GM12878 (cell line): ENCODE measurements around the gene PRMT7. TPM values are rescaled to one million over a fixed set of nuclear protein-coding genes. Genes with fewer than 3 reads are reported as not detected.

Source experiments
- ASH2L ChIP-seq: fragments of 300-600, 200-600 bp; sonication (generic); IDR thresholded peaks from 2 replicates; pipeline ENCODE4 v1.6.1; 2017; ENCODE audit warnings: low read depth, mild to moderate bottlenecking, borderline replicate concordance
- CREB1 ChIP-seq: IDR thresholded peaks from 2 replicates; pipeline ENCODE4 v1.6.1; 2012; ENCODE audit warnings: low read depth, mild to moderate bottlenecking, inconsistent platforms
- EP300 ChIP-seq, 2 experiments: fragments of 150-350 bp in 1 of 2; IDR thresholded peaks; 2 replicates each; pipeline ENCODE4 v1.6.1; 2011 to 2012; ENCODE audit warnings: low read depth in 2 of 2, low read length in 2 of 2, borderline replicate concordance in 1 of 2, improper control_type of control experiment in 1 of 2, inconsistent platforms in 1 of 2; ENCODE audit not compliant: control insufficient read depth in 1 of 2
- NFXL1 ChIP-seq: fragments of 450-650 bp; IDR thresholded peaks from 2 replicates; pipeline ENCODE4 v1.6.1; 2017; ENCODE audit warnings: antibody characterized with exemption, mild to moderate bottlenecking, borderline replicate concordance
- NKRF ChIP-seq: fragments of 450-650 bp; conservative IDR thresholded peaks from 2 replicates; pipeline ENCODE4 v1.6.1; 2017; ENCODE audit warnings: mild to moderate bottlenecking, moderate library complexity
- PAX5 ChIP-seq: IDR thresholded peaks from 2 replicates; pipeline ENCODE4 v1.6.1; 2011; ENCODE audit warnings: low read depth, low read length, borderline replicate concordance
- PAX8 ChIP-seq: fragments of 450-650 bp; IDR thresholded peaks from 2 replicates; pipeline ENCODE4 v1.6.1; 2017; ENCODE audit warnings: mild to moderate bottlenecking, moderate library complexity
- RBBP5 ChIP-seq: fragments of 200-600 bp; sonication (generic); conservative IDR thresholded peaks from 2 replicates; pipeline ENCODE4 v1.6.1; 2016
- SIN3A ChIP-seq: IDR thresholded peaks from 2 replicates; pipeline ENCODE4 v1.6.1; 2012; ENCODE audit warnings: low read depth, low read length, improper control_type of control experiment
- SREBF2 ChIP-seq: IDR thresholded peaks from 2 replicates; pipeline ENCODE4 v1.6.1; 2012; ENCODE audit warnings: mild to moderate bottlenecking, low read length
- SUPT20H ChIP-seq: IDR thresholded peaks from 2 replicates; pipeline ENCODE4 v1.6.1; 2011; ENCODE audit warnings: low read depth, mild to moderate bottlenecking, low read length, moderate library complexity, borderline replicate concordance; ENCODE audit not compliant: control insufficient read depth
- TCF3 ChIP-seq: IDR thresholded peaks from 2 replicates; pipeline ENCODE4 v1.6.1; 2012; ENCODE audit warnings: low read depth, mild to moderate bottlenecking, low read length, borderline replicate concordance; ENCODE audit not compliant: insufficient read depth
- YBX1 ChIP-seq: fragments of 450-650 bp; IDR thresholded peaks from 2 replicates; pipeline ENCODE4 v1.6.1; 2016; ENCODE audit warnings: antibody characterized with exemption
- ZNF274 ChIP-seq: IDR thresholded peaks from one replicate; pipeline ENCODE4 v1.8.0; 2011; ENCODE audit not compliant: insufficient read length, insufficient read depth
- polyA plus RNA-seq, 11 experiments: library from polyadenylated mRNA; depleted of rRNA in 4 of 11; unstranded in 6 of 11; stranded (reverse) in 5 of 11; fragments of >200 nt; fragmentation: Nextera tagmentation in 4 of 11; fragmentation: Illumina TruSeq in 1 of 11; extraction: Ambion mirVana in 4 of 11; extraction: Trizol in 1 of 11; gene quantifications; 1 replicate in 1 of 11; 2 replicates in 10 of 11; pipeline versions ENCODE4 v1.2.1 to v1.2.3, GENCODE V29; 2011 to 2016; ENCODE audit warnings: inconsistent platforms in 2 of 11, missing spikeins in 2 of 11, low read depth in 1 of 11
- total RNA-seq, 4 experiments: library from RNA; depleted of rRNA in 3 of 4; stranded (reverse); fragments of >200 nt in 3 of 4; fragmentation: Illumina TruSeq in 1 of 4; extraction: Trizol in 1 of 4; gene quantifications; 2 replicates each; pipeline versions ENCODE4 v1.2.1 to v1.2.3, GENCODE V29; 2013 to 2021
- TF ChIP-seq, protein P1 (sequence below): IDR thresholded peaks from 2 replicates; pipeline ENCODE4 v1.6.1; 2012; ENCODE audit warnings: improper control_type of control experiment, low read depth, low read length; ENCODE audit not compliant: insufficient replicate concordance
- TF ChIP-seq, protein P2 (sequence below): IDR thresholded peaks from 2 replicates; pipeline ENCODE4 v1.6.1; 2011; ENCODE audit warnings: low read depth, mild to moderate bottlenecking, low read length, moderate library complexity, borderline replicate concordance; ENCODE audit errors: extremely low read depth
- TF ChIP-seq, protein P3 (sequence below): fragments of 450-650 bp; IDR thresholded peaks from 2 replicates; pipeline ENCODE4 v1.6.1; 2017; ENCODE audit warnings: mild to moderate bottlenecking, low read depth, inconsistent platforms; ENCODE audit not compliant: poor library complexity, severe bottlenecking
- TF ChIP-seq, protein P4 (sequence below): IDR thresholded peaks from 2 replicates; pipeline ENCODE4 v1.6.1; 2012; ENCODE audit warnings: low read length, inconsistent platforms

PRMT7 gene
- total and polyA plus RNA-seq, 10 of the 15 experiments (the other 5 are each of a cell fraction or from before 2014, with no cell fraction given), result 5.1 to 56.1 (median 42.0) TPM

DNA sequence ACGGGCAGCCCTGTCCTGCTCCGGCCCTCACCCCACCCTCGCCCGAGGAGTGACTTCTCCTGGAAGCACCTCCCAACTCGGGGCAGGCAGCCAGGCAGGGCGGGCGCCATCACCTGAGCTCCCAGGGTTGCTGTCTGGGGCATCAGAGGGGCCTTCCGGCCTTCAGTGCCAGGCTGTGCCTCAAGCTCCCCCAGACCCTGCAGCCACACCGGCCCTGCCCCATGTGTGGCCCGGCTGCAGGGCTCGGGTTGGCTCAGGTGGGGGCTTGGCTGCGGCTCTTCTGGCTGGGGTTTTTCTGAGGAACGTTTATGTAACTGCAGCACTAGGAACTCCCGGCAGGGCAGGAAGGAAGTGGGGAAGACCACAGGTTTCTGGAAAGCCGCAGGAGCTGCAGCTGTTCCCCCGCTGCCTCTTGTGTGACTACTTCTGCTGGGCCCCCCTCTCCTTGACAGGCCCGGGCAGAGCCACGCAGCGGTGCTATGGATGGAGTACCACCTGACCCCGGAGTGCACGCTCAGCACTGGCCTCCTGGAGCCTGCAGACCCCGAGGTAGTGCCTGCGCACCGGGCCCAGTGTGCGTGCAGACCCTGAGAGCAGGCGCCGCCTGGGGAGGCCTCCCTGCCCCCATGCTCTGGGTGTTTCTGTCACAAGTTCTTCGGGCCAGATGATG lies 45.6 kb downstream of the PRMT7 start (continued):
- TF ChIP-seq, protein P1, sequence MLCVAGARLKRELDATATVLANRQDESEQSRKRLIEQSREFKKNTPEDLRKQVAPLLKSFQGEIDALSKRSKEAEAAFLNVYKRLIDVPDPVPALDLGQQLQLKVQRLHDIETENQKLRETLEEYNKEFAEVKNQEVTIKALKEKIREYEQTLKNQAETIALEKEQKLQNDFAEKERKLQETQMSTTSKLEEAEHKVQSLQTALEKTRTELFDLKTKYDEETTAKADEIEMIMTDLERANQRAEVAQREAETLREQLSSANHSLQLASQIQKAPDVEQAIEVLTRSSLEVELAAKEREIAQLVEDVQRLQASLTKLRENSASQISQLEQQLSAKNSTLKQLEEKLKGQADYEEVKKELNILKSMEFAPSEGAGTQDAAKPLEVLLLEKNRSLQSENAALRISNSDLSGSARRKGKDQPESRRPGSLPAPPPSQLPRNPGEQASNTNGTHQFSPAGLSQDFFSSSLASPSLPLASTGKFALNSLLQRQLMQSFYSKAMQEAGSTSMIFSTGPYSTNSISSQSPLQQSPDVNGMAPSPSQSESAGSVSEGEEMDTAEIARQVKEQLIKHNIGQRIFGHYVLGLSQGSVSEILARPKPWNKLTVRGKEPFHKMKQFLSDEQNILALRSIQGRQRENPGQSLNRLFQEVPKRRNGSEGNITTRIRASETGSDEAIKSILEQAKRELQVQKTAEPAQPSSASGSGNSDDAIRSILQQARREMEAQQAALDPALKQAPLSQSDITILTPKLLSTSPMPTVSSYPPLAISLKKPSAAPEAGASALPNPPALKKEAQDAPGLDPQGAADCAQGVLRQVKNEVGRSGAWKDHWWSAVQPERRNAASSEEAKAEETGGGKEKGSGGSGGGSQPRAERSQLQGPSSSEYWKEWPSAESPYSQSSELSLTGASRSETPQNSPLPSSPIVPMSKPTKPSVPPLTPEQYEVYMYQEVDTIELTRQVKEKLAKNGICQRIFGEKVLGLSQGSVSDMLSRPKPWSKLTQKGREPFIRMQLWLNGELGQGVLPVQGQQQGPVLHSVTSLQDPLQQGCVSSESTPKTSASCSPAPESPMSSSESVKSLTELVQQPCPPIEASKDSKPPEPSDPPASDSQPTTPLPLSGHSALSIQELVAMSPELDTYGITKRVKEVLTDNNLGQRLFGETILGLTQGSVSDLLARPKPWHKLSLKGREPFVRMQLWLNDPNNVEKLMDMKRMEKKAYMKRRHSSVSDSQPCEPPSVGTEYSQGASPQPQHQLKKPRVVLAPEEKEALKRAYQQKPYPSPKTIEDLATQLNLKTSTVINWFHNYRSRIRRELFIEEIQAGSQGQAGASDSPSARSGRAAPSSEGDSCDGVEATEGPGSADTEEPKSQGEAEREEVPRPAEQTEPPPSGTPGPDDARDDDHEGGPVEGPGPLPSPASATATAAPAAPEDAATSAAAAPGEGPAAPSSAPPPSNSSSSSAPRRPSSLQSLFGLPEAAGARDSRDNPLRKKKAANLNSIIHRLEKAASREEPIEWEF, result no peak
- TF ChIP-seq, protein P2, sequence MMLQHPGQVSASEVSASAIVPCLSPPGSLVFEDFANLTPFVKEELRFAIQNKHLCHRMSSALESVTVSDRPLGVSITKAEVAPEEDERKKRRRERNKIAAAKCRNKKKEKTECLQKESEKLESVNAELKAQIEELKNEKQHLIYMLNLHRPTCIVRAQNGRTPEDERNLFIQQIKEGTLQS, result no peak
- TF ChIP-seq, protein P3, sequence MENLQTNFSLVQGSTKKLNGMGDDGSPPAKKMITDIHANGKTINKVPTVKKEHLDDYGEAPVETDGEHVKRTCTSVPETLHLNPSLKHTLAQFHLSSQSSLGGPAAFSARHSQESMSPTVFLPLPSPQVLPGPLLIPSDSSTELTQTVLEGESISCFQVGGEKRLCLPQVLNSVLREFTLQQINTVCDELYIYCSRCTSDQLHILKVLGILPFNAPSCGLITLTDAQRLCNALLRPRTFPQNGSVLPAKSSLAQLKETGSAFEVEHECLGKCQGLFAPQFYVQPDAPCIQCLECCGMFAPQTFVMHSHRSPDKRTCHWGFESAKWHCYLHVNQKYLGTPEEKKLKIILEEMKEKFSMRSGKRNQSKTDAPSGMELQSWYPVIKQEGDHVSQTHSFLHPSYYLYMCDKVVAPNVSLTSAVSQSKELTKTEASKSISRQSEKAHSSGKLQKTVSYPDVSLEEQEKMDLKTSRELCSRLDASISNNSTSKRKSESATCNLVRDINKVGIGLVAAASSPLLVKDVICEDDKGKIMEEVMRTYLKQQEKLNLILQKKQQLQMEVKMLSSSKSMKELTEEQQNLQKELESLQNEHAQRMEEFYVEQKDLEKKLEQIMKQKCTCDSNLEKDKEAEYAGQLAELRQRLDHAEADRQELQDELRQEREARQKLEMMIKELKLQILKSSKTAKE, result peak; percentile 40
- TF ChIP-seq ZNF274, result no peak
- no peak for TF ChIP-seq PAX8
- TF ChIP-seq, protein P4, sequence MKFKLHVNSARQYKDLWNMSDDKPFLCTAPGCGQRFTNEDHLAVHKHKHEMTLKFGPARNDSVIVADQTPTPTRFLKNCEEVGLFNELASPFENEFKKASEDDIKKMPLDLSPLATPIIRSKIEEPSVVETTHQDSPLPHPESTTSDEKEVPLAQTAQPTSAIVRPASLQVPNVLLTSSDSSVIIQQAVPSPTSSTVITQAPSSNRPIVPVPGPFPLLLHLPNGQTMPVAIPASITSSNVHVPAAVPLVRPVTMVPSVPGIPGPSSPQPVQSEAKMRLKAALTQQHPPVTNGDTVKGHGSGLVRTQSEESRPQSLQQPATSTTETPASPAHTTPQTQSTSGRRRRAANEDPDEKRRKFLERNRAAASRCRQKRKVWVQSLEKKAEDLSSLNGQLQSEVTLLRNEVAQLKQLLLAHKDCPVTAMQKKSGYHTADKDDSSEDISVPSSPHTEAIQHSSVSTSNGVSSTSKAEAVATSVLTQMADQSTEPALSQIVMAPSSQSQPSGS, result no peak; the same call in 1 of the 2 replicates
- no peak for TF ChIP-seq NKRF
- TF ChIP-seq EP300 (IDR thresholded peaks at IDR 0.05; ENCODE audit: borderline replicate concordance in 1 of 2, control insufficient read depth in 1 of 2, low read depth in 2 of 2, low read length in 2 of 2), result peak; percentile 60 to 88; a peak in 3 of 4 replicates
- TF ChIP-seq NFXL1, result no peak
- TF ChIP-seq SUPT20H, result no peak
- peak; percentile 63; the same call in 1 of the 2 replicates for TF ChIP-seq PAX5
- TF ChIP-seq ASH2L, result no peak
- TF ChIP-seq CREB1, result peak; percentile 66; the same call in 1 of the 2 replicates
- no peak for TF ChIP-seq RBBP5
- no peak for TF ChIP-seq SIN3A
- no peak for TF ChIP-seq SREBF2
- no peak for TF ChIP-seq YBX1
- TF ChIP-seq TCF3, result peak; percentile 98
